ENCODE data around the gene BAZ2B.
A peak's percentile ranks its signal among the peaks of the same experiment; 100 is the strongest.

The BAZ2B gene

GRCh38 chr2:159461076-159461475 lies 155.3 kb downstream of the BAZ2B start:
- no peak for DNase-seq (ENCODE audit: low spot score)

- DNase-seq (ENCODE audit: low spot score): no peak
Measured at GRCh38 chr2:159460227-159460626, 156.1 kb downstream of the BAZ2B start.

- DNase-seq (ENCODE audit: low spot score): no peak
Measured at GRCh38 chr2:159459279-159459678, 157.1 kb downstream of the BAZ2B start.

GRCh38 chr2:159457589-159457988 lies 158.8 kb downstream of the BAZ2B start:
- DNase-seq (ENCODE audit: low spot score): no peak

GRCh38 chr2:159456500-159457426 lies 159.6 kb downstream of the BAZ2B start:
- DNase-seq (ENCODE audit: low spot score): no peak

GRCh38 chr2:159455330-159455918 lies 160.9 kb downstream of the BAZ2B start:
- DNase-seq (ENCODE audit: low spot score): no peak

- DNase-seq (ENCODE audit: low spot score): no peak
Measured at GRCh38 chr2:159454185-159454584, 162.2 kb downstream of the BAZ2B start.

- DNase-seq (ENCODE audit: low spot score): no peak
Measured at GRCh38 chr2:159450180-159450579, 166.2 kb downstream of the BAZ2B start.

- DNase-seq (ENCODE audit: low spot score): no peak
Measured at GRCh38 chr2:159449504-159450124, 166.7 kb downstream of the BAZ2B start.

- DNase-seq (ENCODE audit: low spot score): no peak
Measured at GRCh38 chr2:159446817-159447216, 169.5 kb downstream of the BAZ2B start.

GRCh38 chr2:159446201-159446600 lies 170.1 kb downstream of the BAZ2B start:
- DNase-seq (ENCODE audit: low spot score): no peak

- peak; percentile 16 for DNase-seq (ENCODE audit: low spot score)
Measured at GRCh38 chr2:159445307-159445706, 171.0 kb downstream of the BAZ2B start.

GRCh38 chr2:159444754-159445153 lies 171.6 kb downstream of the BAZ2B start:
- no peak for DNase-seq (ENCODE audit: low spot score)

GRCh38 chr2:159442159-159442852 lies 174.0 kb downstream of the BAZ2B start:
- no peak for DNase-seq (ENCODE audit: low spot score)

- DNase-seq (ENCODE audit: low spot score): no peak
Measured at GRCh38 chr2:159441182-159441581, 175.2 kb downstream of the BAZ2B start.

- no peak for DNase-seq (ENCODE audit: low spot score)
Measured at GRCh38 chr2:159439421-159439820, 176.9 kb downstream of the BAZ2B start.

GRCh38 chr2:159438720-159439353 lies 177.5 kb downstream of the BAZ2B start:
- no peak for DNase-seq (ENCODE audit: low spot score)

GRCh38 chr2:159438284-159438683 lies 178.1 kb downstream of the BAZ2B start:
- DNase-seq (ENCODE audit: low spot score): no peak

- no peak for DNase-seq (ENCODE audit: low spot score)
Measured at GRCh38 chr2:159432610-159433009, 183.7 kb downstream of the BAZ2B start.

GRCh38 chr2:159427048-159427447 lies 189.3 kb downstream of the BAZ2B start:
- no peak for DNase-seq (ENCODE audit: low spot score)

GRCh38 chr2:159419403-159419802 lies 196.9 kb downstream of the BAZ2B start:
- DNase-seq (ENCODE audit: low spot score): no peak

- peak; percentile 33 for DNase-seq (ENCODE audit: low spot score)
Measured at GRCh38 chr2:159411460-159411859, 204.9 kb downstream of the BAZ2B start.

All from activated CD4-positive, alpha-beta T cell treated with anti-CD3 and anti-CD28 coated beads, Interleukin-2, Interleukin-4, amounts not matched to agents 100 ng/mL and 50 ng/mL, durations not matched to agents 16 hours and 8 hours (primary cell).